ENCODE data around the gene NEUROD4. TPM values are rescaled to one million over a fixed set of nuclear protein-coding genes. Genes with fewer than 3 reads are reported as not detected.

NEUROD4 gene
- total RNA-seq, 1 experiment from 2014 or later, result not detected

Other genes starting within 250 kb of the NEUROD4 start
- not detected in 2 replicates for gene MUCL1, start 165.5 kb upstream of the NEUROD4 start, total RNA-seq (2014; rRNA removed; shearing (Covaris generic))
- 0.05 TPM in 1 of 2 replicates, not detected in the other for gene TESPA1, start 35.2 kb upstream of the NEUROD4 start, total RNA-seq (2014; rRNA removed; shearing (Covaris generic))
- gene OR9K2, start 106.4 kb downstream of the NEUROD4 start, total RNA-seq (2014; rRNA removed; shearing (Covaris generic)), result not detected in 2 replicates
- not detected in 2 replicates for gene OR10A7, start 201.1 kb downstream of the NEUROD4 start, total RNA-seq (2014; rRNA removed; shearing (Covaris generic))
- not detected in 2 replicates for gene OR6C74, start 224.6 kb downstream of the NEUROD4 start, total RNA-seq (2014; rRNA removed; shearing (Covaris generic))

All from SJSA1 (cell line).